HG02642 (cell line): ENCODE measurements around the gene FLT1.

ENCODE experiments used
- ATAC-seq: cut with Tn5 transposase; IDR thresholded peaks from one replicate; pipeline ENCODE4 v1.9.1; 2021; ENCODE audit warnings: mild to moderate bottlenecking; ENCODE audit not compliant: unreplicated experiment, poor library complexity

FLT1 gene, protein sequence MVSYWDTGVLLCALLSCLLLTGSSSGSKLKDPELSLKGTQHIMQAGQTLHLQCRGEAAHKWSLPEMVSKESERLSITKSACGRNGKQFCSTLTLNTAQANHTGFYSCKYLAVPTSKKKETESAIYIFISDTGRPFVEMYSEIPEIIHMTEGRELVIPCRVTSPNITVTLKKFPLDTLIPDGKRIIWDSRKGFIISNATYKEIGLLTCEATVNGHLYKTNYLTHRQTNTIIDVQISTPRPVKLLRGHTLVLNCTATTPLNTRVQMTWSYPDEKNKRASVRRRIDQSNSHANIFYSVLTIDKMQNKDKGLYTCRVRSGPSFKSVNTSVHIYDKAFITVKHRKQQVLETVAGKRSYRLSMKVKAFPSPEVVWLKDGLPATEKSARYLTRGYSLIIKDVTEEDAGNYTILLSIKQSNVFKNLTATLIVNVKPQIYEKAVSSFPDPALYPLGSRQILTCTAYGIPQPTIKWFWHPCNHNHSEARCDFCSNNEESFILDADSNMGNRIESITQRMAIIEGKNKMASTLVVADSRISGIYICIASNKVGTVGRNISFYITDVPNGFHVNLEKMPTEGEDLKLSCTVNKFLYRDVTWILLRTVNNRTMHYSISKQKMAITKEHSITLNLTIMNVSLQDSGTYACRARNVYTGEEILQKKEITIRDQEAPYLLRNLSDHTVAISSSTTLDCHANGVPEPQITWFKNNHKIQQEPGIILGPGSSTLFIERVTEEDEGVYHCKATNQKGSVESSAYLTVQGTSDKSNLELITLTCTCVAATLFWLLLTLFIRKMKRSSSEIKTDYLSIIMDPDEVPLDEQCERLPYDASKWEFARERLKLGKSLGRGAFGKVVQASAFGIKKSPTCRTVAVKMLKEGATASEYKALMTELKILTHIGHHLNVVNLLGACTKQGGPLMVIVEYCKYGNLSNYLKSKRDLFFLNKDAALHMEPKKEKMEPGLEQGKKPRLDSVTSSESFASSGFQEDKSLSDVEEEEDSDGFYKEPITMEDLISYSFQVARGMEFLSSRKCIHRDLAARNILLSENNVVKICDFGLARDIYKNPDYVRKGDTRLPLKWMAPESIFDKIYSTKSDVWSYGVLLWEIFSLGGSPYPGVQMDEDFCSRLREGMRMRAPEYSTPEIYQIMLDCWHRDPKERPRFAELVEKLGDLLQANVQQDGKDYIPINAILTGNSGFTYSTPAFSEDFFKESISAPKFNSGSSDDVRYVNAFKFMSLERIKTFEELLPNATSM (N-terminal part only)

DNA sequence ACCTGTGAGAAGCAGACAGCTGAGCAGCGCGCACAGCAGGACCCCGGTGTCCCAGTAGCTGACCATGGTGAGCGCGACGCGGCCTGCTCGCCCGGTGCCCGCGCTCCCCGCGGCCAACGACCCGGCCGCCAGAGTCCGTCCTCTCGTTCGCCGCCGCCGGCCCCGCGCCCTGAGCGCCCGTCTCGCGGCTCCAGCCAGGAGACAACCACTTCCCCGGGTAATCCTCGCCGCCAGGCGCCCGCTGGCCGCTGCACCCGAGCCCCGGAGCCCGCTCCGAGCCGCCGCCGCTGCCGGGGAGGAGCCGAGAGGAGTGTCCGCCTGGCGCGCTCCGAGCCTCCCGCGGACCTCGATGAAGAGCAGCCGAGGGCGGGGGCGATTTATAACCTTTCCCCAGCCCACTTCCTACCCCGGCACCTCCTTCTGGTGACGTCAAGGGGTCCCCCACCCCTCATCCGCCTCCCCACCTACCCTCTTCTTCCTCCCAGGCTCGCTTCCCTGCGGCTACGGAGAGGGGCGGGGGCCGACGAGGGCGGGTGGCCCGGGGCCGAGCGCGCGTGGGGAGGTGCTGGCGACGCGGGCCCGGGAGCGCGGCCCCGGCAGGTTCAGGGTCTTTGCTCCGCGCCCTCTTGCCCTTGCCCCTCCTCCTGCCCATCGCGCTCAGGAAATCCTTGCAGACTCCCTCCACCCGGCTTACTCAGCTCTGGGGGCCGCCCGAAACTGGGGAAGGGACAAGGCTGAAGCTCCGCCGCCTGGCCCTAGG is at the start of gene FLT1:
TSS of gene FLT1 (minus strand) at position 351 of the 760 bp plus-strand sequence. CDS start at position 66, 285 bp downstream.
- peak; percentile 53 for ATAC-seq

DNA sequence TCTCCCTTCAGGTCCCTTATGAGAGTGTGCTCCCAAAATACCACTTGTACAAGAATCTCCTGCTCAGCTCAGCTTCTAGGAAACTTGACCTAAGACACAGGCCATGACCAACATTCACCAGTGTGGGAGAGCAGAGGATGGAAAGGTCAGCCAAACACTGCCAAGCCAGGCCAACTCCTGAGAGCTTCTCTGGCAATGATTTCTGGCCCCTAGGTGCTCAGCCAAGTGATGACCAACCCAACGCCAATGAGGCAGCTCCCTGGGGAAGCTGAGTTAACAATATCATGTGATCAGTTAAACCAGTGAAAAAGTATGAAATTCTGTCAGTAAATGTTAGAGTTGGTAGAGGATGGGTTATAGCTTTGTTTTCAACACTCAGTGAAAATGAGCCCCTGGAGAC is 49.1 kb upstream of the FLT1 start:
- no peak for ATAC-seq

DNA sequence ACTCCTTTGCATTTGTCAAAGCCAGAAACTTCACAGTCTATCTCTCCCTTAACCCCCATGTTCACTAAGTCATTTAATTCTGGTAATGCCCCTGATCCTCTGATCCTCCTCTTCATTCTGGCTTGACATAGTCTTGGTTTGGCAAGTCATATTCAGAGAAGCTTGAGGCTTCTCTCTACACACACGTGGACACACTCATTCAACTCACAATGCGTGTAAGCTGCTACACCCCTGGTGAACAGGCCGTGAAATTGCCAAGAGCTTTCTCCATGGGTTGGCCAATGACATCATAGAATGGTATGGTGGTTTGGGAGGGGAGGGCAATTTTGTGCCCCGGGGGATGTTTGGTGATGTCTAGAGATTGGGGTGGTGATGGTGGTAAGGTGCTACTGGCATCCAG is 47.9 kb upstream of the FLT1 start:
- ATAC-seq = no peak

DNA sequence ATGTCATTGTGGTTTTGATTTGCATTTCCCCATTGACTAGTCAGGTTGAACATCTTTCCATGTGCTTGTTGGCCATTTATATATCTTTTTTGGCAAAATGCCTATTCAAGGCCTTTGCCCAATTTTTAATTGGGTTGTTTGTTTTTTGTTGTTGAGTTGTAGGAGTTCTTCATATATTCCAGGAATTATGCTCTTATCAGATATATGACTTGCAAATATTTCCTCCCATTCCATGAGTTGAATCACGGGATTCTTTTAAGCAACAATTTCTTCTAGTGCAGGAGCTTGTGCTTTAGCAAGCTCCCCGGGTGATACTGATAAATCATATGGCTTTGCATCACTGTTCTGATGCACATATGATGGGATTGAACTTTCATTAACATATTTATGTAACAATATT is 47.0 kb upstream of the FLT1 start:
- no peak for ATAC-seq

DNA sequence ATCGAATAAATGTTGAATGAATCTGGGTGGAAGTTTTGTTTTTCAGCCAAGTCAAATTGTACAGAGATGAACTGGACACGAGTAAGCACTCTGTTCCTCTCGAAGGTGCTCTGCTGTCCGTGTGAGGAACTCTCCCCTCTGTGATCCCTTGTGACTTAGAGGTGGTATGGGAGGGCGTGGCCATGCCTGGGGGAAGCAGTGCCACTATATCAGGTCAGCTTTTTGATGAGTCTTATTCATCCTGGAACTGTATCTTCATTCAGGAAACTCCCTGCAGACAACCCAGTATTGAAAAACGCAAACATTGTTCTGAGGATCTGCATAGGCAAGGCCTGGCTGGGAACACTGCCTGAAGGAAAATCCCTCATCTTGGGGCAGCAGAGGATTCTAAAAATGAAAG is 45.7 kb upstream of the FLT1 start:
- no peak for ATAC-seq

DNA sequence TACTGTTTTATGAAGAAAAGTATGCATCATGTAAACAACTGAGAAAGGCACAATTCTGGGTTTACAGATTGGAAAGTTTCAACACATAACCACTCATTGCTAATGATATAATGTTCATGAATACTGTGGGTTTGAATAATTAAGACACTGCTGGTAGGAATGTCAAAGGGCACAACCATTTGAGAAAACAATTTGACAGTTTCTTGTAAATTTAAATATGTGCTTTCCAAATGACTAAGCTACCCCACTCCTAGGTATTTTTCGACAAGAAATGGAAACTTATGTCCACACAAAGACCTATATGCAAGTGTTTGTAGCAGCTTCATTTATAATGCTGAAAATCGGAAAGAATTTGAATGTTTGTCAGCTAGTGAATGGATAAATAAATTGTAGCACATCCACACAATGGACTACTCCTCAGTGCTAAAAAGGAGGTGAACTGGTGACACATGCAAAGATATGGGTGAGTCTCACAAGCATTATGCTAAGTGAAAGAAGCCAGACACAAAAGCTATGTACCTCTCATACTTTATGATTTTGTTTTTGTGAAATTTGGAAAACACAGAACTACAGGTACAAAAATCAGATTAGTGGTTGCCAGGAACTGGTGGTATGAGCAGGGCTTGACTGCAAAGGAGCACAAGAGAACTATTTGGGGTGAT is 44.8 kb upstream of the FLT1 start:
- ATAC-seq = no peak

DNA sequence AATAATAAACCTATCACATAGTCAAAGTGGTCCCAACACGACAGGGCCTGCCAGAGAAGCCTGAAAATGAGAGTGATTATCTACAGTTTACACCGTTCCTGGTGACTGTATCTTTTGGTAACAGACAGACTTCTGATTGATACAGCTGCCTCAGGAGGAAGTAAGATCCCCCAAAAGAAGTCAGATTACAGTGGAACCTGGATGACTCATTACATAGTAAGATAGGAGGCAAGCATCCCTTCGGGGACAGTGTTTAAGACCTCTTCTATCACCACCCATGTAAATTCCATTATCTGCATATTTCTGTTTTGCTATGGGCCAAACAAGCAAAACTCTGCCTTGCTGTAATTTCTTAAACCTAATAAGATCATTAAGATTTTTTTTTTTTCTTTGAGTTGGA is 44.0 kb upstream of the FLT1 start:
- no peak for ATAC-seq

DNA sequence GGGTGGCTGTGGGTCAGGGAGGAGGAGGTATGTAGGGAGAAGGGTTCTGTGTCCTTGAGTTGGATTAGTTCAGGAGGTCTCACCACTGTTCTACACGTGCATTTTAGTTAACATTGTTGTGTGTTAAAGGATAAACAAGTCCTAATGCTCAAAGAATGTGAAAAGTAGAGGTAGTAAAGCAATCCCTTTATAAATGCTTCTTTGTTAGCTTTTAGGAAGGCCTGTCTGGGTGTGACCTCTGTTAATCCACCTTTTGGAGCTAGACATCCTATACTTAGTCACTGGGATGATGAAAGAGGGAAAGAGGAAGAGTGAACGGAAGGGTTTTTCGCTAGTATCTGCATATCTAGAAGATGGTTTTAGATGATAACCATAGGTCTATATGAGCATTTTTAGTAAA is 42.2 kb upstream of the FLT1 start:
- ATAC-seq = no peak

DNA sequence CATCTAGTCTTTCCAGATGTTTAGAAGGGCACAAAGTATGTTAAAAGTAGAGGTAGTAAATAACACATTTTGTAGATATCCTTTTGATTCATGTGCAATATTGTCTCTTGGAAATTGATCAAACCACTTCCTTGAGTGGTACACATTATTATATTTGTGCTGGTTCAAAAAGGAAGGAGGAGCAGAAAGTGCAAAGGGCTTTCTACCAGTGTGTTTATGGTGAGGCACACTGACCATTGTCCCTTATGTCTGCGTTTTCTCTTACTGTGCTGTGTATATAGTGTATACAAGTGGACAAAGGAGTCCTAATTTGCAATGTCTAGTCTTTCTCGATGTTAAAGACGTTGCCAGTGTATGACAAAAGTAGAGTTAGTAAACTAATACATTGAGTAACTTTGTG is 41.4 kb upstream of the FLT1 start:
- ATAC-seq = no peak

DNA sequence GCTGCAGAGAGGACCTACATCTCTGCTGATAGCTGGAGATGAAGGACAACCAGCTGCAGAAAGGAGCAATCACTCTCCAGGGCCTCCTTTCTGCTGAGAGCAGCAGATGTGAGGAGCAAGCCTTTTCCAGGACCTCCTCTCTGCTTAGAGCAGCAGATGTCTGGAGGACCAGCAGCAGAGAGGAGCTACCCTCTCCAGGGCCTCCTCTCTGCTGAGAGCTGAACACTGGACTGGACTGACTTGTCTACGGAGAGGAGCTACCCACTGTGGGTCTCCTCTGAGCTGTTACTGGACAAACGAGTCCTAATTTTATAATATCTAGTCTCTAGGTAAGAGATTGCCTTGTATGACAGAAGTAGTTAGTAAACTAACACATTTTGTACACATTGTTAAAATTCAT is 40.8 kb upstream of the FLT1 start:
- ATAC-seq = no peak

DNA sequence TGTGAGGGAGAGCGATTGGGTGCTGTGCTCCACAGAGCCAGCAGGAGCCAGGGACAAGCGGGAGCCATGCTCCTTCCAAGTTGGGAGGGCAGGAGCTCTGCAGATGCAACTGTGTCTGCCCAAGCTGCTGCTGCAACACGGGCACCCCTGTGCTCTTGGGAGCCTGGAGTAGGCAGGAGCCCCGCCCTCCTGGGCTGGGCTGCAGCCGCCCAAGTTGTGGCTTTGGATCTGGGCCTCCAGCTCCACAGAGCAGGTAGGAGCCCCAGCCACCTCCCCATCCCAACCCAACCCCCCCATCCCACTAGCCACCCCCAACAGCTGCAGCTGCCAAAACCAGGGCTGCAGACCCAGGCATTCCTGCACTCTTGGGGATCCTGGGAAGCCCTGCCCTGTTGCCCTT is 39.9 kb upstream of the FLT1 start:
- ATAC-seq = no peak

DNA sequence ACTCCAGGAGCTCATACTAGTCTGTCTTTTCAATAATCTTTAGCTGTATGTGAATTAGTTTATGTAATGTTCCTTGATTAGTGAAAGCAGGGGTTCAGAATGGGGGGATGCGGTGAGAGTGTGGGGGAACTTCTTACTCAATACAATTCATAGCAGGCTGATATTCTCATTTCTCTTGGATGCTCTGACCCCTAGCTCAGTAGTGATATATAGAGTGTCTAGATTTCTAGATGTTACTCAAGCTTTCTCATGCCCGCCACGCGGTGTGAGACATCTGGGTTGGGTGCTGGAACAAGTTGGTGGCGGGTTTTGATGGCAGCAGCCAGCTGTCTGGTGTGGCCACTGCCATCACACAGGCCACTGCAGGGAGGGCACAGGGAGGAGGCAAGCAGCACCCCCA is 39.3 kb upstream of the FLT1 start:
- no peak for ATAC-seq

DNA sequence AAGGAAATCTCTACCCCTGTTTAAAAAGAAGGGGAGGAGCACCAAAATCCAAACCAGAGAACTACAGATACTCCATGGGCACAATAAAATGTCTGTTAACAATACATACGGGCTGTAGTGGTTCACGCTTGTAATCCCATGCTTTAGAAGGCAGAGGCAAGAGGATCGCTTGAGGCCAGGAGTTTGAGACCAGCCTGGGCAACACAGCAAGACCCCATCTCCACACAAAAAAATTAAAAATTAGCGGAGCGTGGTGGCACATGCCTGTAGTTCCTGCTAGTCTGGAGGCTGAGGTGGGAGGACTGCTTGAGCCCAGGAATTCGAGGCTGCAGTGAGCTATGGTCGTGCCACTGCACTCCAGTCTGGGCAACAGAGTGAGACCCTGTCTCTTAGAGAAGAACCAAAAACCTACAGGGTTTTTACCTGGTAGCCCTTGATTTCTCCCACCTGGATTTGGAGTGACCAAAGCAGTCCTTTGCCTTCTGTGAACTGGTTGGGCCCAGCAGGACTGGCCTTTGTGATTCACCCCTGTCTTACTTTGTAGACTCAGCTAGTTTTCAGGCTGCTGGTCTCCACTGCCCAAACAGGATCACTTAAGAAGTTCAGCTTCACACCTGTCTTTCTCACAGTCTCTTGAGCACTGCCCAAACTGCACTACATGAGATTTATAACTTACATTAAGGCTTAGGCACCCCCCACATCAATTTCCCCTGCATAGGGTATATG is 38.7 kb upstream of the FLT1 start:
- ATAC-seq = no peak

DNA sequence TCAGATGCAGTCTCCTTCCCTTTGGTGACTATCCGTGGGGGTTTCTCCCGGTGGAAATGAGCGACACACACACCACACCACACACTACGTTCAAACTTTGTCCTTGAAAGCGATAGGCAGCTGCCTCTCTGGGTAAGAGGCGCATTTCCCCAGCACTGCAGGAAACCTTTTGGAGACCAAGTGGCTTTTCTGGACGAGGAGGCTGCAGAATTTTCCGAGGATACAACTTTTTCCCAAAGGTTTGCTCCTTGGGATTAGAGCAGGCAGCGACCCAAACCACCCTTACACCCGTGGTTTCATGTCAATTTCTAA is 38.2 kb upstream of the FLT1 start:
- ATAC-seq = no peak

DNA sequence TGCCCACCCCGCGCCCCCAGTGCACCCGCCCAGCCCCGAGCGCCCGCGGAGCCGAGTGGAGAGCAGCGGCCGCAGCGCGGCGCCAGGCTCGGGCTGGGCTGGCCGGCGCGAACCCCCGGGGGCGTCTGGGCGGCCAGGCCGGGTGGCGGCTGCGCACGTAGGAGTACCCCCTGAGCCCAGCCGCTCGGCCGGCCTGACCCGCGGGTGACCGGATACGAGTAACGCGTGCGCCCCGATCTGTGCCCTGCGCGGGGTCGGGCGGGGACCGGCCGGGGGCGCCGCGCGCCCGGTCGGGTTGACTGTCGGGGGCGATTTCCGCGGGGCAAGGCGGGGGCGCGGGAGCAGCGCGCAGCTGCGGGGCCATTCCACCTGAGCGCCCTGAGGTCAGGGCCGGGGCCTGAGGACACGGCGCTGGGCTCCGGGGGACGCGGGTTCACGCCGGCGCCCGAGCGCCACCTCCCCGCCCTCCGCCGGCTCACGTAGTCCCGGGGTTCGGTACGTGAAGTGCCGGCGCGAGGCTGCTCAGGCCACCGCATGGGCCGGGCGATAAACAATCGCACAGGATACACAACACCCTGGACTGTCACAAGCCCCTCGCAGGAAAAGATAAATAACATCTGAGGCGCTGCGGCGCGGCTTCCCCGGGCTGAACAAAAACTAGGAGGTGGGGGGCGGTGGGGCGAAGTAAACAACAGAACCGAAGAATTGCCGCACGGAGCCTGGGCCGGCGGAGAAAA is 37.6 kb upstream of the FLT1 start:
- peak; percentile 41 for ATAC-seq

DNA sequence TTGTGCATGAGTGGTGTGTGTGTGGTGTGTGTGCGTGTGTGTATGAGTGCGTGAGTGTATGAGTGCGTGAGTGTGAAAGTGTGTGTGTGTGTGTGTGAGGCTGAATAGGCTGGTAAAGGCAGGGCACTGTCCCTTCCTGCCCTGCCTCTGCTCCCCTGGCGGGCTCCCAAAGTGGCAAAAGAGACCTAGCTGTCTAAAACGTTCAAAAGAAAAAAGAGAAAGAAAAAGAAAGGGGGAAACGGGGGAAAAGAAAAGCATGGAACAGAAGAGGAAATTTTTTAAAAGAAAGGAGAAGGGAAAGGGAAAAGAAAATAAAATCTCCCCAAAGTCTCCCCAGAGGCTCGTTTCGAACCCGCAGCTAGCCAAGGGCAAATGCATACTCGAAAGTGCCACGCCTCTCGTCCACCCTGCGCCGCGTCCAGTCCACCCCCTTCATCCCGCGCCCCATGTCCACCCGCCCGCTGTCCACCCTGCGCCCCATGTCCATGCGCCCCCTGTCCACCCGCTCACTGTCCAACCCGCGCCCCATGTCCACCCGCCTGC is 37.0 kb upstream of the FLT1 start:
- ATAC-seq = no peak

DNA sequence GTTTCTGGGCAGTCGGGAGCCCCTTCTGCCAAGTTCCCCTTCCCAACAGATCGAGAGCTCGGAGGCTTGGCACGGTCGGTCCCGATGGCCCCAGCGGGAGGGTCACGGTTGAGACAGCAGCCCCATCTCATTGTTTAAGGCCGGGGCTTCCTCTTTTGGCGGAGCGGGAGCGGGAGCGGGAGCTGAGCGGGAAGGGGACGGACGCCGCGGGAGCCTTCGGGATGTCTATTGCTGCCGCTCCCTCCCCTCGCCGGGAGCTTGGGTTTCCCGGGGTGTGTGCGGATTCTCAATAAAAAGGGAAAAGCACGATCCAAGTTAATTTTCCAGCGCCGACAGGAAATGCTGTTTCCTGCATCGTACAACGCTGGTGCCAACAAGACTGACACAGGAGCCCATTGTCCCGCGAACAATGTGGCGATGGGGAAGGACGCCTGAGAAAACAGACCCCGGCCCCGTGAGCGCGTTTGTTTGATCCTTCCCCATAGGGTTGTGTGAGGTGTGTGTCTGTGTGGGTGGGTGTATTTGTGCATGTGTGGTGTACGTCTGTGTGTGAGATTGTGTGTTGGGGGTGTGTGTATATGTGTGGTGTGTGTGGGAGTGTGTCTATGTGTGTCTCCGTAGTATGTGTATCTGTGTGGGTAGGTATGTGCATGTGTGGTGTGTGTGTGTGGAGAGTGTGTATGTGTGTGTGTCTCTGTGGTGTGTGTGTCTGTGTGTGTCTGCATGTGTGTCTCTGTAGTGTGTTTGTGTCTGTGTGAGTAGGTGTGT is 36.3 kb upstream of the FLT1 start:
- ATAC-seq = no peak

DNA sequence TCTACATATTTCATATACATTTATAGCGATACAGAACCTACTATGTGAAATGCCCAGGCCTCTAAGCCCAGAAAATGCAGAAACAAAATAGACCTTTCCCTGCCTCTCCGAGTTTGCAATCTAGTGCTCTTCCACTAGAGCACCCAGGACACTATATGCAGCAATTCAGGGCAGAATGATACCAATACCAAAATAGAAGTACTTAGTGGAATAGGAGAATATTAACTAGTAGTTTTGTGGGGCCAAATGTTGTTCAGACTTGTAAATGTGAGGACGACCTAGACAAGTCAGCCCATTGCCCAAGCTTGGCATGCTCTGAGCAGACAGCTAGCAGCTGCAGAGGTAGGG is 35.8 kb upstream of the FLT1 start:
- no peak for ATAC-seq
